HepG2 (cell line): ENCODE results near the gene DPYD.

ENCODE experiments used
- CREB1 ChIP-seq, 2 experiments: fragments of 450-650 bp in 1 of 2; IDR thresholded peaks; 2 replicates each; pipeline ENCODE4 v1.6.1; 2016 to 2017; ENCODE audit warnings: control low read depth in 1 of 2, mild to moderate bottlenecking in 1 of 2, missing compliant biosample characterization in 1 of 2, missing genetic modification characterization in 1 of 2
- EZH2 ChIP-seq: conservative IDR thresholded peaks from 2 replicates; pipeline ENCODE4 v1.6.1; 2012; ENCODE audit warnings: mild to moderate bottlenecking, low read depth, low read length, moderate library complexity
- MYC ChIP-seq: sonication (generic); formaldehyde crosslinking; IDR thresholded peaks from 2 replicates; pipeline ENCODE4 v1.9.0; 2021; ENCODE audit warnings: missing genetic modification reagents, borderline replicate concordance
- NBN ChIP-seq: fragments of 450-650 bp; conservative IDR thresholded peaks from 2 replicates; pipeline ENCODE4 v1.6.1; 2017
- POLR2AphosphoS5 ChIP-seq: IDR thresholded peaks from 2 replicates; pipeline ENCODE4 v1.6.1; 2012; ENCODE audit warnings: low read depth, low read length
- TBP ChIP-seq: sonication (generic); formaldehyde crosslinking; IDR thresholded peaks from 2 replicates; pipeline ENCODE4 v1.5.0; 2020; ENCODE audit warnings: missing genetic modification reagents
- ZFYVE20 ChIP-seq: sonication (generic); formaldehyde crosslinking; IDR thresholded peaks from 2 replicates; pipeline ENCODE4 v1.8.0; 2023; ENCODE audit warnings: low read depth, mild to moderate bottlenecking, moderate library complexity, missing genetic modification reagents, borderline replicate concordance
- TF ChIP-seq, protein P1 (sequence below), 2 experiments: IDR thresholded peaks; 2 replicates each; pipeline ENCODE4 v1.6.1; 2011 to 2012; ENCODE audit warnings: low read length in 2 of 2, borderline replicate concordance in 1 of 2, low read depth in 1 of 2, mild to moderate bottlenecking in 1 of 2, moderate library complexity in 1 of 2
- TF ChIP-seq, protein P2 (sequence below): sonication (generic); formaldehyde crosslinking; IDR thresholded peaks from 2 replicates; pipeline ENCODE4 v1.8.1; 2022; ENCODE audit warnings: mild to moderate bottlenecking, missing genetic modification reagents

DNA sequence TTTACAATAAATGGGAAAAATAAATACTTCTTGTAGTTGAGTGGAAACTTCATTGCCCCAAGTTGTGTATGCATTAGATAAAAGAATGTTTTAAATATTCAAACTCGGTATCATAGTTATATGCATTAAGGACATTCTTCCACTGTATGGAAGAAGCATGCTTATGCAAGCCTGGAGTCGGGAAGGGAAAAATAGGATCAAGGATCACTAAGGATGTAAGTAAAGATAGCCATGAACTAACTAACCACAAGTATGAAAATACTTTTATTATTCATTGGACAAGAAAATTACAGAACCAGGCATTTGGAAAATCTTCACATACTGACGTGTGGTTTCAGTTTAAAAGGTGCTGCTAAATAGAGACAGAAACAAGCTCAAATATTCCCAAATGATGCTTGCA, 26.9 kb upstream of the DPYD start:
- TF ChIP-seq, protein P1, sequence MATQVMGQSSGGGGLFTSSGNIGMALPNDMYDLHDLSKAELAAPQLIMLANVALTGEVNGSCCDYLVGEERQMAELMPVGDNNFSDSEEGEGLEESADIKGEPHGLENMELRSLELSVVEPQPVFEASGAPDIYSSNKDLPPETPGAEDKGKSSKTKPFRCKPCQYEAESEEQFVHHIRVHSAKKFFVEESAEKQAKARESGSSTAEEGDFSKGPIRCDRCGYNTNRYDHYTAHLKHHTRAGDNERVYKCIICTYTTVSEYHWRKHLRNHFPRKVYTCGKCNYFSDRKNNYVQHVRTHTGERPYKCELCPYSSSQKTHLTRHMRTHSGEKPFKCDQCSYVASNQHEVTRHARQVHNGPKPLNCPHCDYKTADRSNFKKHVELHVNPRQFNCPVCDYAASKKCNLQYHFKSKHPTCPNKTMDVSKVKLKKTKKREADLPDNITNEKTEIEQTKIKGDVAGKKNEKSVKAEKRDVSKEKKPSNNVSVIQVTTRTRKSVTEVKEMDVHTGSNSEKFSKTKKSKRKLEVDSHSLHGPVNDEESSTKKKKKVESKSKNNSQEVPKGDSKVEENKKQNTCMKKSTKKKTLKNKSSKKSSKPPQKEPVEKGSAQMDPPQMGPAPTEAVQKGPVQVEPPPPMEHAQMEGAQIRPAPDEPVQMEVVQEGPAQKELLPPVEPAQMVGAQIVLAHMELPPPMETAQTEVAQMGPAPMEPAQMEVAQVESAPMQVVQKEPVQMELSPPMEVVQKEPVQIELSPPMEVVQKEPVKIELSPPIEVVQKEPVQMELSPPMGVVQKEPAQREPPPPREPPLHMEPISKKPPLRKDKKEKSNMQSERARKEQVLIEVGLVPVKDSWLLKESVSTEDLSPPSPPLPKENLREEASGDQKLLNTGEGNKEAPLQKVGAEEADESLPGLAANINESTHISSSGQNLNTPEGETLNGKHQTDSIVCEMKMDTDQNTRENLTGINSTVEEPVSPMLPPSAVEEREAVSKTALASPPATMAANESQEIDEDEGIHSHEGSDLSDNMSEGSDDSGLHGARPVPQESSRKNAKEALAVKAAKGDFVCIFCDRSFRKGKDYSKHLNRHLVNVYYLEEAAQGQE (IDR thresholded peaks at IDR 0.05; ENCODE audit: borderline replicate concordance in 1 of 2, low read depth in 1 of 2, low read length in 2 of 2): no peak
- TF ChIP-seq CREB1 (IDR thresholded peaks at IDR 0.05) (no peak), CREB1 (CRISPR knock-in tag; IDR thresholded peaks at IDR 0.05) (no peak), POLR2AphosphoS5 (no peak), ZFYVE20 (no peak), EZH2 (no peak), TBP (no peak), MYC (no peak), NBN (no peak)
- TF ChIP-seq, protein P2, sequence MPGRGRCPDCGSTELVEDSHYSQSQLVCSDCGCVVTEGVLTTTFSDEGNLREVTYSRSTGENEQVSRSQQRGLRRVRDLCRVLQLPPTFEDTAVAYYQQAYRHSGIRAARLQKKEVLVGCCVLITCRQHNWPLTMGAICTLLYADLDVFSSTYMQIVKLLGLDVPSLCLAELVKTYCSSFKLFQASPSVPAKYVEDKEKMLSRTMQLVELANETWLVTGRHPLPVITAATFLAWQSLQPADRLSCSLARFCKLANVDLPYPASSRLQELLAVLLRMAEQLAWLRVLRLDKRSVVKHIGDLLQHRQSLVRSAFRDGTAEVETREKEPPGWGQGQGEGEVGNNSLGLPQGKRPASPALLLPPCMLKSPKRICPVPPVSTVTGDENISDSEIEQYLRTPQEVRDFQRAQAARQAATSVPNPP (CRISPR knock-in tag): no peak
